GM19193 (cell line): Measurements from ENCODE around the gene MYL6B.

Experiments used
- POLR2A ChIP-seq: IDR thresholded peaks from 4 replicates; pipeline ENCODE4 v1.6.1; 2011; ENCODE audit not compliant: insufficient read depth, insufficient read length; ENCODE audit errors: extremely low read depth

Gene MYL6B

GRCh38 chr12:56137853-56138571 lies 14.4 kb upstream of the MYL6B start:
- no peak for TF ChIP-seq POLR2A

- TF ChIP-seq POLR2A: no peak
Measured at GRCh38 chr12:56141946-56142784, 10.2 kb upstream of the MYL6B start.

- no peak for TF ChIP-seq POLR2A
Measured at GRCh38 chr12:56143217-56143616, 9.2 kb upstream of the MYL6B start.

GRCh38 chr12:56143870-56144269 lies 8.5 kb upstream of the MYL6B start:
- no peak for TF ChIP-seq POLR2A

GRCh38 chr12:56145217-56145616 lies 7.2 kb upstream of the MYL6B start:
- TF ChIP-seq POLR2A: no peak

- TF ChIP-seq POLR2A: no peak
Measured at GRCh38 chr12:56146492-56147460, 5.6 kb upstream of the MYL6B start.

DNA sequence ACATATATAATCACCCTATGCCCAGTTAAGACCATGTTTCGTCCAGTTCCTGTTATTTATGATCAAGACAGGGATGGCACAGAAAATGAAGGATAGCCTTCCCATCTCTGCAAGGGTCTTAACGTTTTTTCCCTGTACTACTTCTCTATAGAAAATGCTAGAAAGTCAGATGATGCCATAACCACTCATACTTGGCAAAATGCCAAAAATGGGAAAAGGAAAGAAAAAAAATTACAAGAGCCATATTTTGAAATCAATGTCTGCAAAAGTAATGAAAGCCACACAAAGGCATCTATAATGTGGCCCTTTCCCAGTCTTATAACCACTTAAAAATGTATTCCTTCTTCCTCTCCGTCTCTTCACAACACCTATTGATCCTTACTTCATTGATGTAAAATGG lies 1.8 kb upstream of the MYL6B start:
- TF ChIP-seq POLR2A: no peak

GRCh38 chr12:56151672-56152131 lies 685 bp upstream of the MYL6B start:
- TF ChIP-seq POLR2A: no peak

DNA sequence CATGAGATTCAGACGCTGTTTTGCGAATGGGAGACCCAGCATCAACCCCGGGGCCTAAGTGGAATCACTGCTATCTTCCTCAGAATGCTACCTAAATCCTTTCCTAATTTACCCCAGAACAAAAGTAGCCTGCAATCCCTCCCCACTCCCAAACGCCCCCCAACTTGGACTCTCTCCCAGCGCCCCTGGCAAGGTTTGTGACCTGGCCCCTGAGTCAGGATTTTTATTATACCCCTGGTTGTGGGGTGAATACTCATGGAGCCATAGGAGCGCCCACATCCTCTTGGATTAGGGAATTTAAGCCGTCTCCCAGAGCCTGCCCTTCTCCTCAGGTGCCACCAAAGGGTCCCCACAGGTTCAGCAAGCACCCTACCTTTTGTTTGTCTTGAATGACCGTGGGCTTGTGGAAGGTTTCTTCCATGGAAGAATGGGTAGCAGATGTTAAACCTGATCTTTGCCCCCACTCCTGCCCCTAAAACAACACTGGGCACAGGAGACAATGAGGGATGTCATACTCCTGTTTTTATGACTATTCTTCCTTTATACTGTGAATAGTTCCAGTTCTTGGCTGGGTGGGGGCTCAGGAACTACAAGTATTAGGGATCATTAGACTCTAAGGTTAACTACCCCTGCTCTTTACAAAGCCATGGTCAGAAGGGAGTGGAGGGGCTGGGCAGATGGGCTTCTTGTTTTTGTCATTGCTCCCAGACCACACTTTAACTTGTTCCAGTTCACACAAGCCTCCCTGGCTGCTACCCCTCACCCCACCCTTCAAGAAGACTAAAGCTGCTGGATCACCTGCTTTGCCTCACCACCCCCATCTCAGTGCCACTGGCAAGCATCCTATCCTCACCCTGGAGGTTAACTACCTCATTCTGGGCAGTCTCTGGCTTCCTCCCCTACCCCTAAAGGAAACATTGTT lies 630 bp downstream of the MYL6B start:
- no peak for TF ChIP-seq POLR2A

GRCh38 chr12:56153678-56154065 lies 1.3 kb downstream of the MYL6B start:
- no peak for TF ChIP-seq POLR2A

DNA sequence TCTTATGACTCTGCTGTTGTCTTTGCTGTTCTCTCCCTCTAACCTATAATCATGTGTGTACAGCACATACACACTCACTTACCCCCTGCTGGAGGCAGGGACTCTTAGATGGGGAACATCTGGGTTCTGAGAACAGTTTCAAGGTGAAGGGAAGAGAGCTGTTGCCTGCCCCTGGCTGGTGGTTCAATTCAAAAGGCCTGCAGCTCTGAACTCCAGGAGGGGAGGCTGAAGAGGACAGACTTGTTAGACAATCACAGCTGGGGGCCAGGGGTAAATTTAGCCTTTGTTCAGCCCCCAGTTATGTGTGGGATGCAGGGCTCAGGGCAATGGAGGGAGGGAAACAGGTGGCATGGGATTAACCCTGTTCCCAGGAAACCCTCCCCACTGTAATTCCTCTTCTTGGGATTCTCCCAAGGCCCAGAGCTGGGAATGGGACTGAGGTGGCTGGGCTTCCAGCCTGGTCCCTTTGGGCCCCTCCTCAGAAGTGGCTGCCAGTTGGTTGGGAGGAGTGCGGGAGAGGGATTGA lies 1.9 kb downstream of the MYL6B start:
- no peak for TF ChIP-seq POLR2A

- TF ChIP-seq POLR2A: no peak
Measured at GRCh38 chr12:56154818-56155217, 2.4 kb downstream of the MYL6B start.

- TF ChIP-seq POLR2A: no peak
Measured at GRCh38 chr12:56155256-56155845, 3.0 kb downstream of the MYL6B start.

GRCh38 chr12:56157201-56158028 lies 5.0 kb downstream of the MYL6B start:
- peak; percentile 44 for TF ChIP-seq POLR2A
